ENCODE results near the gene IGSF23. TPM values are rescaled to one million over a fixed set of nuclear protein-coding genes. Genes with fewer than 3 reads are reported as not detected.
"Not testable (repeated sequence)": the region's sequence is repeated elsewhere in the genome, so short reads cannot be mapped to it uniquely, and the experiment has no call there.

IGSF23 gene
- total RNA-seq, 1 donor from 2014 or later = not detected

DNA sequence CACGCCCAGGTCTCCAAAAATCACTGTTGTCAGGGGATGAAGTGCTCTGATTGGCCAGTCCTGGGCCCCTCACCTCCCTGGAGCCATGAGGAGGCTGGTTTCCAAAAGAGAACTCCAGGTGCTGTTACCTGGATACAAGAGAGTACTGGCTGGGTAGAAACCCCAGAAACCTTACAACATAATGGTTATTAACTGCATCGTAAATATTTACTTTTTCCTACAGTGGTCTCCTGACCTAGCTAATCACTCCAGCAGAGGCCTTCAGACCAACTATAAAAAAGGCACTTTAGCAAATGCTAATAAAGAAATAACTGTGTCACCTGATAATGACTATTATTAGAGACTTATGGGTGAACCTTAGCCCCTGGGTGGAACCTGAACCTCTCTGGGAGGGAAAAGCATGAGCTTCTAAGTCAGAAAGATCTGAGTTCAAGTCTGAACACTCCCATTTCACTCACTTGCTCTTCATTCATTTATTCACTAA lies 1.5 kb upstream of the IGSF23 start:
- DNase-seq (ENCODE audit: low read depth in 2 of 2) = no peak

DNA sequence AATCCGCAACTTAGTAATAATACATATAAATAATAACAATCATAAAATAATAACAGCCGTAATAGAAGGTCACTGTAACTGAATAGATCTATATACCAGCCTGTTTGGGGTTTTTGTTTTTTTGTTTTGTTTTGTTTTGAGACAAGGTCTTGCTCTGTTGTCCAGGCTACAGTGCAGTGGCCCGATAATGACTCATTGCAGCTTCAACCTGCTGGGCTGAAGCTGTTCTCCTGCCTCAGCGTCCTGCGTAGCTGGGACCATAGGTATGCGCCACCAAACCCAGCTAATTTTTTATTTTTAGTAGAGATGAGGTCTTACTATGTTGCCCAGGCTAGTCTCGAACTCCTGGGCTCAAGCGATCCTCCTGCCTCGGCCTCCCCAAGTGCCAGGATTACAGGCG lies 950 bp downstream of the IGSF23 start:
- no peak for DNase-seq (ENCODE audit: low read depth in 2 of 2)

DNA sequence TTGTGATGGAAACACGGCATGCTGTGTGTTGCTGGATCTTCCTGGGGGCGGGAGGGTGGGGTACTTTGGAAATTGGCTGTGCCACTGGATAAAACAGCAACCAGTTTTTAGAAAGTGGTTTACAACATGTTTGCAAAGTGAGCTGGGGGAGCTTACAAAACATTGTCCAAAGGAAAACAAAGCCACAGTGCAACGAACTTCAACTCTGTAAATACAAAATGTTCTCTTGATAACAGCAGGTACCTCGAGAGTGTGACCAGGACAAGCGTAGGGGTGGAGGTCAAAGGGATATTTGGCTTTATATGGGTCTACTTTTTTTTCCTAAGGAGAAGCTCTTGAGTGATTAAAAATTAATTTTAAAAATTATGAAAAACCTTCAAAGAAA lies 2.5 kb downstream of the IGSF23 start:
- peak in 1 of 2 donors; percentile 22 for DNase-seq (ENCODE audit: low read depth in 2 of 2)

DNA sequence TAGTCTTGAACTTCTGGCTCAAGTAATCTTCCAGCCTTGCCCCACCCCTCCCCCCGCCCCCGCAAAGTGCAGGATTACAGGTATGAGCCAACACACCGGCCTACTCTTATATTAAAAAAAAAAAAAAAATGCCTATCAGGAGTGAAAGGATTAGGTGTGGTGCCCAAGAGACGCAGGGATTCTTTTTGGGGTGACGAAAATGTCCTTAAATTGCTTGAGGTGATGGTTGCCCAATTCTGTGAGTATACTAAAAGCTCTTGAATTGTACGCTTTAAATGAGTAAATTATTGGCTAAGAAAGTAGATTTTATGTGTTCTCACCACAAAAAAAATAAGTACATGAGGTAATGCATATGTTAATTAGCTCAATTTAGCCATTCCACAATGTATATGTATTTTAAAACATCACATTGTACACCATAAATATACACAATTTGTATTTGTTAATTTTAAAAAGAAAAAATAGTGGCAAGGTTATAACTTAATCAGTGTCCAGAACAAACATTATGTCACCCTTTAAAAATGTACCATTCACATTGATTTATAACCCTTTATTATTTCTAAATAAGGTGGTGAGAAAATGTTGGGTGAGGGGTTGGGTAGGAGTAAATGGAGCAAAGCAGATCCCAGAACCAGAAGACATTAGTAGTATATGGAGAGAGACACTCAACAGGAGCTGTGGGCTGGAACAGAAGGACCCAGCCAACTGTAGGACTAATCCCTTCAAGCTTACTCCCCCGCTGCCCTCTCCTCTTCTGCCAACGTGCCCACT lies 3.9 kb downstream of the IGSF23 start:
- peak in 1 of 2 donors; percentile 38 for DNase-seq (ENCODE audit: low read depth in 2 of 2)

DNA sequence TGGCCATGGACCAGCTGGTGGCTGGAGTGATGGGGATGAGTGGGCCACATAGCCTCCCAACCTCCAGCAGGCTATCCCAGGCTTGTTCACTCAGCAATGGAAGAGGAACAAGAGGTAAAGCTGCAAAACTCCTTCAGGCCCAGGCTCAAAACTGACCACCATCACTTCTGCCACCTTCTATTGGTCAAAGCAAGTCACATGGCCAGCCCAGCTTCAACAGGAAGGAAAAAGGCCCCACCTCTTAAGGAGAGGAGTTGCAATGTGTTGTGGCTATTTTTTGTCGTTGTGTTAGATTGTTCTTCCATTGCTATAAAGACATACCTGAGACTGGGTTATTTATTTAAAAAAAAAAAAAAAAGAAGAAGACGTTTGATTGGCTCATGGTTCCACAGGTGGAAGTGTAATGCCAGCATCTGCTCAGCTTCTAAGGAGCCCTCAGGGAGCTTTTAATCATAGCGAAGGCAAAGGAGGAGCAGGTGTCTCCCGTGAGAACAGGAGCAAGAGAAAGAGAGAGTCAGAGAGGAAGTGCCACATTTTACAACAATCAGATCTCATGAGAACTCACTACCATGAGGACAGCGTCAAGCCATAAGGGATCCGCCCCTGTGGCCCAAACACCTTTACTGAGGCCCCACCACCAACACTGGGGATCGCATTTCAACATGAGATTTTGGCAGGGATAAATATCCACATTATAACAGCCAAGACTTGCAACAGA lies 5.4 kb downstream of the IGSF23 start:
- DNase-seq (ENCODE audit: low read depth in 2 of 2) = no peak

DNA sequence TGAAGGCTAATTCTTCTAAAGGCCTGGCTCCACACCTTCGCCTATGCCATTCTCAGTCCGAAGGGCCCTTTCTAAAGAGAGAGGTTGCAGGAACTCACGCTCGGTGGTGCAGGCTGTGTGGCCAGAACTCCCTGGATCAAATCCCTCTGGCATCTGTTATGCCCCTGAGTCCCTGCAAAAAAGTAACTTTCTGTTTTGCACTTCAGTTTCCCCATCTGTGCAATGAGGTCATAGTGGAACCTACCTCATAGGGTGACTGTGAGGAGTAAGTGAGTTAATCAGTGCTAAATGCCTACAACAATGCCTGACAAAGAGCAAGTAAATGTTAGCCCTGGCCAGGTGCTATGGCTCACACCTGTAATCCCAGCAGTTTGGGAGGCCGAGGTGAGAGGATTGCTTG lies 7.3 kb downstream of the IGSF23 start:
- DNase-seq (ENCODE audit: low read depth in 2 of 2) = peak in 1 of 2 donors; percentile 27

DNA sequence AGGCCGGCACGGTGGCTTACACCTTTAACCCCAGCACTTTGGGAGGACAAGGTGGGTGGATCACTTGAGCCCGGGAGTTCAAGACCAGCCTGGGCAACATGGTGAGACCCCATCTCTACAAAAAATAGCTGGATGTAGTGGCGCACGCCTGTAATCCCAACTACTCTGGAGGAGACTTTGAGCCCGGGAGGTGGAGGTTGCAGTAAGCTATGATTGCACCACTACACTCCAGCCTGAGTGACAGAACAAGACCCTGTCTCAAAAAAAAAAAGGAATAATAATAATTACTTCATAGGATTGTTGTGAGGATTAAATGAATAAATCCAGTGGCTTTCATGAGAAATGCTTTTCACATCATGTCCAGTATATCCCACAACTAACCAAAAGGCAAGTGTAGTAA lies 8.0 kb downstream of the IGSF23 start:
- no peak for DNase-seq (ENCODE audit: low read depth in 2 of 2)

DNA sequence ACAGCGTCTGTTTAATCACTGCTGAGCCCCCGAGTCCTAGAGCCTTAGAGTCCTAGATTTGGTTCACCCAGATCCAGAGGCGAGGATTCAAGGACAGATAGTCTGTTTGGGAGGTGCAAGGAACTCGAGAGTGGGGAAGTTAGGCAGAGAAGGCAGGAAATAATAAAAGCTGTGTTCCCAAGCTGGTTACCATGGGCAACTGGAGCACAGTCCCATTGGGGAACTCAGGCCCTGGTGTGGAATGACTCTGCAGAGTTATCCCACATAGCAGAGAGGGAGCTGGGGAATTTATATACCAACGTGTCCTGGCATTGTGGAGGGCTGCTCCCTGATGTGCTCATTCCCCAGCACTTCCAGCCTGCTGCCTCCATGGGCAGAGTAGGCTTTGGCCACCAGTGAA lies 9.7 kb downstream of the IGSF23 start:
- DNase-seq (ENCODE audit: low read depth in 2 of 2) = peak; percentile 87 to 92

DNA sequence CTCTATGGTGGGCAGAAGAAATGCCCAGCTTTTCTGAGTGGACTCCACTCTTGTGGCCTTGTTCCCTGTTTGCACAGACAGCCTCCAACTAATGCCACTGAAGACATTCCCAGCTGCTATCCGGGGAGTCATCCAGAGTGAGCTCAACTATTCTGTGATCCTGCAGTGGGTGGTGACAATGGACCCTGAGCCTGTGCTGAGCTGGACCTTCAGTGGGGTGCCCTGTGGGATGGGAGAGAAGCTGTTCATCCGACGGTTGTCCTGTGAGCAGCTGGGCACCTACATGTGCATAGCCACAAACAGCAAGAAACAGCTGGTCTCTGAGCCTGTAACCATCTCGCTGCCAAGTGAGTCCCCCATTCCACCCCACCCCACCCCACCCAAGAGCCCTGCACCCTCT lies 10.3 kb downstream of the IGSF23 start:
- no peak for DNase-seq (ENCODE audit: low read depth in 2 of 2)

DNA sequence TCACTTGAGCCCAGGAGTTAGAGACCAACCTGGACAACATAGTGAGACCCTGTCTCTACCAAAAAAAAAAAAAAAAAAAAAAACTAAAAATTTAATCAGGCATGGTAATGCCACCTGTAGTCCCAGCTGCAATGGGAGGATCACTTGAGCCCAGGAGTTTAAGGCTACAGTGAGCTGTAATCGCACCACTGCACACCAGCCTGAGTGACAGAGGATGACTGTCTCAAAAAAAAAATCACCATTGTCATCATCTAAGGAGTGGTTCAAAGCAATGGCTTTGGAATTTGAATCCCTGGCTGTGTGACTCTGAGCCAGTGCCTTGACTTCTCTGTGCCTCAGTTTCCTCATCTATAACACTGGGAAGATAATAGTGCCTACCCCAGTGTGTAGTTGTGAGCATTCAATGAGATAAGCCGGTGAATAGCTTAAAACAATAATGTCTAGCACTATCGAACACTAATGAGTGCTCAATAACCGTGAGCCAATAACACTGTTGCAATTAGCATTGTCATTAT lies 11.5 kb downstream of the IGSF23 start:
- no peak for DNase-seq (ENCODE audit: low read depth in 2 of 2)

DNA sequence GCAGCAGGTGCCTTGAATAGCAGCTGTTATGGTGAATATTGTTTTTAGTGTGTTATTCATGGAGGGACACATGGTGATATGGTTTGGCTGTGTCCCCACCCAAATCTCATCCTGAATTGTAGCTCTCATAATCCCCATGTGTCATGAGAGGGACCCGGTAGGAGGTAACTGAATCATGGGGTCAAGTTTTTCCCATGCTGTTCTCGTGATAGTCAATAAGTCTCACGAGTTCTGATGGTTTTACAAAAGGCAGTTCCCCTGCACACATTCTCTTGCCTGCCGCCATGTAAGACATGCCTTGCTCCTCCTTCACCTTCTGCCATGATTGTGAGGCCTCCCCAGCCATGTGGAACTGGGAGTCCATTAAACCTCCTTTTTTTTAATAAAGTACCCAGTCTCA lies 12.3 kb downstream of the IGSF23 start:
- peak in 1 of 2 donors; percentile 84 for DNase-seq (ENCODE audit: low read depth in 2 of 2)

DNA sequence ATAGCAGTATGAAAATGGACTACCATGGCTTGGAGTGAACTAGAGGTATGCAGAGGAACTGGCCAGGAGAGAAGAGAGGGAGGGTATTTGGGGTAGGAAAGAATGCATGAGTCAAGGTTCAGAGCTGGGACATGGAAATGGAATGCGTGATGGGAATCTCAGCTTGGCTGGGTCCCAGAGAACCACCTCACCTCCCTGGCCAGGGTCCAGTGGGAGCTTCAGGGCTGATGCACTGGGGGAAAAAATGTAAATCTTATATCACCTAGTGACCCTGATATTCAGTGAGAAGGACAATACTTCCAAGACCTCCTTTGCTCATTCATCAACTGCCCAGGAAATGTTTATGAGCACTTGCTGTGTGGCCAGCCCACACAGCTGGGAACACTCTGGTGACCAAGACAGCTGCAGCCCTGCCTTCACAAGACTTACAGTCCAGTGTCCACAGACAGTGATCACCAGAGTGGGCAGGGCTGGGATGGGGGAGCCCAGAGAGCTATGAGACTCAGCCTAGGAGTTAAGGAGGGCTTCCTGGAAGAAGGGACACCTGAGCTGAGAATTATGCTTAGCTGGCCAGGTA lies 12.8 kb downstream of the IGSF23 start:
- DNase-seq (ENCODE audit: low read depth in 2 of 2) = peak; percentile 96 to 97

DNA sequence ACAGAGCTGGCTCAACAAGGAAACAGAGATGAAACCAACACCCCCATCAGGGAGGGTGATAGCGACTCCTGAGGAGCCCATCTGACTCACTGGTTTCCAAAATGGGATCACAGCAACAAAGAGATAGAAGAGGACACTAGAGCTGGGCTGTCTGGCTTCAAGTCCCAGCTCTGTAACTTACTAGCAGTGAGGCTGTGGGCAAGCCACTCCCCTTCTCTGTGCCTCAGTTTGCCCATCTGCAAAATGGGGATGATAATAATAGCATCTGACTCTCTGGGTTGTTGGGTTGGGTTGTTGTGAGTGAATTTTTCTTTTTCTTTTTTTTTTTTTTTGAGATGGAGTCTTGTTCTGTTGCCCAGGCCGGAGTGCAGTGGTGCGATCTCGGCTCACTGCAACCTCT lies 14.3 kb downstream of the IGSF23 start:
- DNase-seq (ENCODE audit: low read depth in 2 of 2) = no peak

DNA sequence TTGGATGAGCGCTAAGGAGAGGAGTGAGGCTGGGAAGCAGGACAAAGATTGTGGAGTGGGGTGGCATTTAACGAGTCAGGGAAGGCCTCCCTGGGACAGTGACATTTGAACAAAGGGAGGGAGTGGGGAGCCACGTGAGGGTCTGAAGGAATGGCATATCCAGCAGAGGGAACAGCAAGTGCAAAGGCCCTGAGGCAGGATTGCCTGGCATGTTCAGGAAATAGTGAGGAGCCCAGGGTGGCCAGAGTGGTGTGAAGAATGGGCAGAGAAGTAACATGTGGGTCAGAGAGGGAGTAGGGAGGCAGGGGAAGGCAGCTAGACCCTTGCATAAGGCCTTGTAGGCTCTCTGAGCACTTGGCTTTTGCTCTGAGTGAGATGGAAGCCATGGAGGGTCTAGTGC lies 15.4 kb downstream of the IGSF23 start:
- no peak for DNase-seq (ENCODE audit: low read depth in 2 of 2)

DNA sequence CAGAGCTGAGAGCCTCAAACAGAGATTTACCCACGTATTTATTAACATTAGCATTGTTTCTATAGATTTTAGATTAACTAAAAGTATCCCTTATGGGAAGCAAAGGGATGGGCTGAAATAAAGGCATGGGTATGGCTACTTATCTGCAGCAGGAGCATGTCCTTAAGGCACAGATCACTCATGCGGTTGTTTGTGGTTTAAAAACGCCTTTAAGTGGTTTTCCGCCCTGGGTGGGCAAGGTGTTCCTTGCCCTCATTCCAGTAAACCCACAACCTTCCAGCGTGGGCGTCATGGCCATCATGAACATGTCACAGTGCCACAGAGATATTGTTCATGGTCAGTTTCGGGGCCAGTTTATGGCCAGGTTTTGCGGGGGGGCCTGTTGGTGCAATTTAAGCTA lies 18.2 kb downstream of the IGSF23 start:
- DNase-seq (ENCODE audit: low read depth in 2 of 2) = not testable (repeated sequence)

DNA sequence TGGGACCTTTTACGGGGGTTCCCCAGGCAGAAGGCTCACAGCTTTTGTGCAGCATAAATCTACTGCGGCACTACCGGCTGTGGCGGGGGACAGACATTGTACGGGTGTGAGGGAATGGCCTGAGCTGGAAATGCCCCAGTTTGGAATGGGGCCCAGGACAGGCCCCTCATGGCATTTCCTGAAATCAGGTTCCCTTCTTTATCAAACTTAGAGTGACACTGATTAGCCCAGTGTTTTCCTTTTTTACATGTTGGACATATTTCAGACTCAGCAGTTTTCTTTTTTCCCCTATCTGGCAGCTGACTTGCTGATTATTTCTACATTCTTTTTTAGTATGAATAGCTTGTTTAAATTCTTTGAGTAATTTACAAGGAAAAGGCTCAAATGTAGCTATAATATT lies 20.7 kb downstream of the IGSF23 start:
- peak in 1 of 2 donors; percentile 78 for DNase-seq (ENCODE audit: low read depth in 2 of 2)

DNA sequence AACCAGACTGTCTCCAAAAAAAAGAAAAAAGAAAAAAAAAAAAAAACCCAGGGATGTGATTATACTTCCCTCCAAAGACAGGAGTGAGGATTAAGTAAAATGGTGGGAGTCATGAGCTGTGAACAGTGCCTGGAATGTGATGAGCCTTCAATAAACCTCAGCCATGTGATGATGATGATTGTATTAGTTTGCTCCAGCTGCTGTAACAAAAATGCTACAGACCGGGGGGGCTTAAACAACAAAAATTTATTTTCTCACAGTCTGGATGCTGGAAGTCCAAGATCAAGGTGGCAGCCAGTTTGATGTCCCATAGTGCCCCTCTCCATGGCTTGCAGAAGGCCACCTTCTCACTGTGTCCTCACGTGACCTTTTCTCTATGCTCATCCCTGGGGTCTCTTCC lies 21.4 kb downstream of the IGSF23 start:
- DNase-seq (ENCODE audit: low read depth in 2 of 2) = no peak

DNA sequence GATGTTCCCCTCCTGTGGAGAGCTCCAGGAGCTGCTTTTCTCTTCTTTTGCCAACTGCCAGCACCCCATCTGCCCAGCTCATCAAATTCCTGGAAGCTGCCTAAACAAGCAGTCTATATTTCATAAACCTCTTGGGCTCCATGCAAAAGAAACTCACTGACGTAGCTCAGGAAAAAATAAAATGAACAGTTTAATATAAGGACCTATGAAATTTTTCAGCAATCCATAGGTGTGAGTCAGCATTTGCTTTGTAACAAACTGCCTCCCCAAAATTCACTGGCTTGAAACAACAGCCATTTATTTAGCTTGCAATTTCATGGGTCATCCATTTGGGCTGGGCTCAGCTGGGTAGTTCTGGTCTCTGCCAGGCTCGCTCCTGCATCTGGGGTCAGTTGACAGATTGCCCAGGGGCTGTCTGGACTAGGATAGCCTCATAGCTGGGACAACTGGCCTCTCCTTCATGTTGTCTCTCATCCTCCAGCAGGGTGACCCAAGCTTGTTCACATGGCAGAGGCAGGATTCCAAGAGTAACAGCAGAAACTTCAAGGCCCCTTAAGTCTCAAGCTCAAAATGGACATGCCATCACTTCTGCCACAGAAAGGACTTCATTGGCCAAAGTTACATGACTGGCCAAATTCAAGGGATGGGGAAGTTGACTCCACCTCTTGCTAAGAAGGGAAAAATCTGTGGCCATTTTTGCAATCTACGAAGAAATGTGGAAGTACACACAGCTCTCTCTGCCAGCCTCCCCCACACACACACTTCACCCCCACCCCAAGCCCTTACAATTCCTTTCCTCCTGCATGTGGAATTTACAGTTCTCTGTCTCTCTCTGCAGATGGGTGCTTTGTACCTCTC lies 22.4 kb downstream of the IGSF23 start:
- DNase-seq (ENCODE audit: low read depth in 2 of 2) = no peak

DNA sequence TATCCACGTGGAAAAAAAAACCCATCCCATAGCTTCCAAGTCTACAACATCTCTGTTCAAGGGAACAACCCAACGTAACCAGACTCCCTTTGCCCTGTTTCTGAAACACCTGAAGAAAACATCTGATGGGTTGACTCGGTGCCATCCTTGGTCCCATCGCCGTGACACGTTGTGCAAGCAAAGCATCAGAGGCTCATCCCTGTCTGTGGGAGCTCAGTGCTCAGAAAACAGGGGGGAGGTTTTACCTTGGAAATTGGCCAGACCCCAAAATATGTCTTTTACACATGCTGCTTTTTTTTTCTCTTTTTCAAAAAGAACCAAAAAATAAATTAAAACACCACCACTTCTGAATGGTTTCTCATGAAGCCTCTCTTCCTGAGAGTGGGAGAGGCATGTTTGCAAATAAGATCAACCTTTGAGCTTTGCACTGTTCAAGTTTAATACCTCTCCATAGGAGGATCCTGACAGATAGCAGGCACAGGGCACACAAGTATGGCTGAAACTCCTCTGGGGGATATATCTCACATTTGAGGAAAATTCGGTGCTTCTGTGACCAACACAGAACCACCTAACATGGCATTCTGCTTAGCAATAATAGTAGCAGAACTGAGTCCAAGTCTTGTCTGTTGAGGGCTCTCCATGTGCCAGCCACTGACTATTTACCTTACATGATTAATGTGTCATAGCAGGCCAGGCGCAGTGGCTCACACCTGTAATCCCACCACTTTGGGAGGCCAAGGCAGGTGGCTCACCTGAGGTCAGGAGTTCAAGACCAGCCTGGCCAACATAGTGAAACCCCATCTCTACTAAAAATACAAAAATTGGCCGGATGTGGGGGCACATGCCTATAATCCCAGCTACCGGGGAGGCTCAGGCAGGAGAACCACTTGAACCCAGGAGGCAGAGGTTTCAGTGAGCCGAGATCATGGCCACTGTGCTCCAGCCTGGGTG lies 23.4 kb downstream of the IGSF23 start:
- no peak for DNase-seq (ENCODE audit: low read depth in 2 of 2)

DNA sequence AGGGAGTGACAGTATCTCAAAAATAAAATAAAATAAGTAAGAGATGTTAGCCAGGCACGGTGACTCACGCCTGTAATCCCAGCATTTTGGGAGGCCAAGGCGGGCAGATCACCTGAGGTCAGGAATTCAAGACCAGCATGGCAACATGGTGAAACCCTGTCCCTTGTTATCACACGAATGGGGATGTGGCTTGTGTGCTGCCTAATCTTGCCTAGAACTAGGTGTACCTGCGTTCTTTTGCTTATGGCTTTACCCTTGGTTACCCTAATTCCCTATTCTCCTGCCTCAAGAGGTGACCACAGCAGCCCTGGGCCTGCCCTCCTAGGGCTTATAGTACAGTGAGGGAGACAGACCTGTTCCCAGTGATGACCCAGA lies 24.0 kb downstream of the IGSF23 start:
- DNase-seq (ENCODE audit: low read depth in 2 of 2) = no peak
